ENCODE measurements around the gene UBA52.

Gene UBA52

DNA sequence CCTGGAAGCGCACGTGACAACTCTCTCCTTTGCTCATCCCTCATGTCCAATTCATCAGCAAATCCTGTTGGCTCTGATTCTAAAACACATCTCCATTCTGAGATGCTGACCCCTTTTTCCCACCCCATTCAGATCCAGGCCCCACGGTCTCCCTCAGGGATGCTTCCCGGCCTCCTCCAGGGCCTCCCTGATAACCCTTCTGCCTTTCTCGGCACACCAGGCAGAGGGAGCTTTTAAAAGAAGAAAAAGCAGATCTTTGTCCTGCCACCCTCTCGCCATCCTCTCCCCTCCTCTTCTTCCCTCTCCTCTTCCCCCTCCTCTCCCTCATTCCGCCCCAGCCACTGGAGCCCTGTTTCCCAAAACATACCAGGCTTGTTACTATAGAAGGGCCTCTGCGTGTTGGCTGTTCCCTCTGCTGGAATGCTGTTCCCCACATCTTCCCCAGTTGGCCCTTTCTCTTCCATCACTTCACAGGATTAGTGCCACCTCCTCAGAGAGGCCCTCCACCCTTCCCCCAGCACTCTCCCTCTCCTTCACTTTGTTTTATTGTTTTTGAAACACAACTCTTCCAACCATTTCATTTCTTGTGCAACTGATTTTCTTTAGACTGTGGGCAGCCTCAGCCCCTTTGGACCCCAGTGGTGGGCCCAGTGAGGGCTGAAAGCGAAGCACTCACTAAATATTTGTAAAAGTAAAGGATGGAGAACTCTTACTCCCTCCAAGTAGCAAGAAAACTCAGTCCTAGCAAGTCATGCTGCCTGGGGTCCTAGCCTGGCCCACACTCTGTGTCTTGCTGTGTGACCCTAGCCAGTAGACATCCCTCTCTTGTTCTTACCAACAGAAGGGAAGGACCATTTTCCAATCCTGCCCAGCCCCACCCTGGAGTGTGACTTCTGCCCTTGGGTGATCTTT, 37.4 kb downstream of the UBA52 start:
- no peak for DNase-seq

DNA sequence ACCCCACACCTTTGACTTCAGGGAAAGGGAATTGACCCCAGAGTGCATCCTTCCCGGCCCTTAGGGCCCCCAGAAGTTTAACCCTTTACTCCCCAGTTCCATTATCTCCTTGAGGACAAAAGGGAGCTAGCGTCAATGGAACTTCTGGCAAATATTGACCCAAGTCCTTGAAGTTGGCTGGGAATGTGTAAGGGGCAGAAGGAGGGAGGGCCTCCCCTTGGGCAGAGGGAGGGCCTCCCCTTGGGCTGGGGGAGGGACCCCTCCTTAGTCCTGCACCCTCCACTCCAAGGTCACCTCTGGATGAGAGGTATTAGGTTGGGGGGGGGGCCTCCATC, 38.0 kb downstream of the UBA52 start:
- DNase-seq = no peak

GRCh38 chr19:18610245-18610555, 38.5 kb downstream of the UBA52 start:
- DNase-seq = no peak

DNA sequence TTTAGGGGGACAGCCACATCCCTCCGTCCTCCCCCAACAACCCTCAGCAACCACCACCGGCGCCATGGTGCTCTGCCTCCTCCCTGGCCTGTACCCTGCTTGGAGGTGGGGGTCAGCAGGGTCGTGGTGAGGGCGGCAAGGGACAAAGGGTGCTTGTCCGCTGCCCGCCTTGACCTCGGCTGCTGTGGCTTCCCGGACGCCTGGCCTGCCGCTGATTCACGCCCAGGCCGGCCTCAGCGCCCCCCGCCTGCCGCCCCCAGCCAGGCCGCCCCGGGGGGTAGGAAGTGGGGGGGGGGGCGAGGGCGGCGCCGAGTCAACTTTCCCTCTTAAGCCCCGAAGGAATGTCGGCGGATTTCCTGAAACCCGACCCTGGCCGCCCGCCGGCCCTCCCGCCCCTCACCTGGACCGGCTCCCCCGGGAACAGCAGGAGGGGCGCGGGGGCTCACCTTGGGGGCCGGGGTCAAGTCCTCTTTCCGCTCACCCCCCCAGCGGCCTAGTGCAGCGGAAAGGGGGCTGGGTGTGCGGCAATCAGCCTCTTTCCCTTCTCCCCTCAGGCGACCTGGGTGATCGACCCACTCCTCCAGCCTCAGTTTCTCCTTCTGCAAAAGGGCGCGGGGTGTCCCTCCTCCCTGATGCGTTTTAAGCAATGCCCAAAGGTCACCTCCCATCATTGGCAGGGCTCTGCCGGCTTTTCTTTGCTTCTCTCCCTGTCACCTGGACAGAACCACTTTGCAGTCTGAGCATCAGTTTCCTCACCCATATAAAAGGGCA, 39.1 kb downstream of the UBA52 start:
- DNase-seq = no peak

GRCh38 chr19:18611327-18612050, 39.8 kb downstream of the UBA52 start:
- DNase-seq = no peak

DNA sequence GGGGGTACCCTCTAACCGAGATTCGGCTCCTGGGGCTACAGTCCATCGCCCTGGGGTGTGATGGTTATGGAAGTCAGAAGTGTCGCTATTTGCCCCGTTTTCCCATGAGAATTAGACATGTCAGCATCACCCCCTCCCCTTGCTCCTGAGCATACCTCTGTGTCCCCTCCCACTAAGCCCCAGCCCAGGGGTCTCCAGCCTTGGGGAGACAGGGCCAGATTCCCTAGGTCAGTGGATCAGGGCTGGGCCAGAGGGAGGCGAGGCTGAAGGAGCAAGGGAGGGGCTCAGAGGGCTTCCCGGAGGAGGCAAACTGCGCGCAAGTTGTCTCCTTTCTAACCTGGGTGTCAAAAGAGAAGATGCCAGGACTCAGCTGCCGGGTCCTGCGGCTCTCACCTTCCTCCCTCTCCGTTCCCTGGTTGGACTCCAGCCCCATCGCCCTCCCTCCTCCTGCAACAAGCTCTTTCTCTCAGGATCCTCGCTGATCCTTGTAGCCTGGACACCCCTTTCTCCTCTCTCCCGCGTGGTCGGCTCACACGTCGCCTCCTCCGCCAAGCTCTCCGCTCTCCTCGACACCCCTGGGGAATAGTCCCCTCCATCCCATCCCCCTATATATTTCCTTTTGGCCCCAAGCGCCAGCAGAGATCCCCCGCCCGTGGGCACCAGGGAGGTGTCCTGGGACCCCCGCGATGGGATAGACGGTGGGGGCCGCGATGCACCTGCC, 40.6 kb downstream of the UBA52 start:
- DNase-seq = no peak

DNA sequence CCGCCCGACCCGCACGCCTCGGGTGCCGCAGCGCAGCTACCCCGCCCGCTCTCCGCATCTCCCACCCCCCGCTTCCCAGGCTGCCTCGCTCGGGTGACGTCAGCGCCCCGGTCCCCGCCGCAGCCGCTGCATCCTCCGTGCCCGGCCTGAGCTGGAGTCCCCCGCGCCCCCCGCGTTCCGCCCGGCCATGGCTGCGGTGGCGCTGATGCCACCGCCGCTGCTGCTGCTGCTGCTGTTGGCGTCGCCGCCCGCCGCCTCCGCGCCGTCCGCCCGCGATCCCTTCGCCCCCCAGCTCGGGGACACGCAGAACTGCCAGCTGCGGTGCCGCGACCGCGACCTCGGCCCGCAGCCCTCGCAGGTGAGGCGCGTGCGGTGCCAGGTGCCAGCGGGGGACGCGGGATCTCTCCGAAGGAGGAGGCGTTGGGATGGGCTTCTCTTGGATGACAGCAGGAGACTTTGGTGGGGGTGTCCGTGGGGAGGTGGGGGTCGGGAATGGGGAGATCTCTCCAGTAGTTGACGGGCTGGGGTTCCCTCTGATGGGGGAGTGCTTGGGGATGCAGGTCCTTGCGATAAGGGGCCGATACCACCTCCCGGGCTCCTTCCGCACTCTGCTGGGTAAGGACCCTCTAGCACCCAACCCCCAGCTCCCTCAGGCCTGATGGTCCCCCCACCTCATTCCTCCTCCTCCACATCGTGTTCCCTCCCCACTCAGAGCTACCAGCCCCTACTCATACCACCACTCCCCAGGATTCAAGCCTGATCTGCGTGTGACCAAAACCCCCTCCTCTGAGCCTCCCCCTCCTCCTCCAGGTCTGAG, 41.3 kb downstream of the UBA52 start, which contains the start of gene TMEM59L:
Gene TMEM59L (plus strand): TSS at position 99 of the 817 bp plus-strand sequence. CDS start 89 bp downstream, at position 188.
- no peak for DNase-seq

GRCh38 chr19:18613589-18614234, 42.1 kb downstream of the UBA52 start:
- no peak for DNase-seq

DNA sequence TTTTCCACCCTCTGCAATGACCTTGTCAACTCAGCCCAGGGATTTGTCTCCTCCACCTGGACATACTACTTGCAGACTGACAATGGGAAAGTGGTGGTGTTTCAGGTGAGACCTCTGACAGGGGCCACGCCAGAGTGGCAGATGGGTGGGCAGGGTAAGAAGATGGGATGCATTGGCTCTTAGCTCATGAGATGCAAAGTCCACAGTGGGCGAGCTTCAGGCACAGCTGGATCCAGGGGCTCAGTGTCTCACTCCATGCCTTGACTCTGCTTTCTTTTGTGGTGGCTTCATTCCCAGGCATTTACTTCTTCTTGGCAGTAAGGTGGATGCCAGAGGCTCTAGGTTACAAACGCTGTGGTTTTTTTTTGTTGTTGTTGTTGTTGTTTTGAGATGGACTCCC, 44.4 kb downstream of the UBA52 start:
- no peak for DNase-seq

DNA sequence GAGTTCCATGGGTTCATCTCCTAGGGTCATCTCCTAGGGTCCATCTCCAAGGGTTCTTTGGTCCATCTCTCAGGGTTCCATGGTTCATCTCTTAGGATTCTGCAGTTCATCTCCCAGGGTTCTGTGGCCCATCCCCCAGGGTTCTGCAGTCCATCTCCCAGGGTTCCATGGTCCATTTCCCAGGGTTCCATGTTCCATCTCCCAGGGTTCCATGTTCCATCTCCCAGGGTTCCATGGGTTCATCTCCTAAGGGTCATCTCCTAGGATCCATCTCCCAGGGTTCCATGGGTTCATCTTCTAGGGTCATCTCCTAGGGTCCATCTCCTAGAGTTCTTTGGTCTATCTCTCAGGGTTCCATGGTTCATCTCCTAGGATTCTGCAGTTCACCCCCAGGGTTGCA, 45.9 kb downstream of the UBA52 start:
- DNase-seq = no peak

GRCh38 chr19:18618236-18618635, 46.6 kb downstream of the UBA52 start:
- DNase-seq = no peak

GRCh38 chr19:18620311-18620710, 48.7 kb downstream of the UBA52 start:
- DNase-seq = no peak

GRCh38 chr19:18620902-18621301, 49.2 kb downstream of the UBA52 start:
- DNase-seq = no peak

- DNase-seq = no peak
Measured at GRCh38 chr19:18626906-18627305, 55.2 kb downstream of the UBA52 start.
